Keratinocyte (primary cell): ENCODE results near the gene ZSCAN22.

Source experiments
- CTCF ChIP-seq, 3 experiments: IDR thresholded peaks in 1 of 3; conservative IDR thresholded peaks in 1 of 3; optimal IDR thresholded peaks in 1 of 3; 2 replicates in 2 of 3; 3 replicates in 1 of 3; pipeline versions ENCODE3 to v1.5.1; 2011; ENCODE audit warnings: low read length in 3 of 3, mild to moderate bottlenecking in 3 of 3, moderate library complexity in 2 of 3, control low read depth in 1 of 3, inconsistent platforms in 1 of 3; ENCODE audit not compliant: insufficient read depth in 2 of 3; ENCODE audit errors: extremely low read depth in 1 of 3
- EZH2 ChIP-seq: IDR thresholded peaks from one replicate; pipeline ENCODE4 v1.6.1; 2012; ENCODE audit warnings: inconsistent platforms, mild to moderate bottlenecking, low read length, moderate library complexity

GRCh38 chr19:58335630-58336029 is 8.8 kb downstream of the ZSCAN22 start:
- TF ChIP-seq CTCF (optimal IDR thresholded peaks at IDR 0.05 in 1 of 3, IDR thresholded peaks at IDR 0.05 in 1 of 3, conservative IDR thresholded peaks at IDR 0.05 in 1 of 3; ENCODE audit: extremely low read depth in 1 of 3, insufficient read depth in 2 of 3, low read length in 3 of 3) (no peak), EZH2 (no peak)
